ENCODE results near the gene GRIK4. TPM values are rescaled to one million over a fixed set of nuclear protein-coding genes. Genes with fewer than 3 reads are reported as not detected.

Gene GRIK4
- total and polyA plus RNA-seq, 4 donors, result 0.05 to 0.25 (median 0.06) TPM; not detected in 1

GRCh38 chr11:120974965-120975364 lies 463.4 kb downstream of the GRIK4 start:
- TF ChIP-seq NR2F2 (IDR thresholded peaks at IDR 0.05), result no peak
- no peak for TF ChIP-seq MAX (IDR thresholded peaks at IDR 0.05)
- TF ChIP-seq YY1 (IDR thresholded peaks at IDR 0.05), result no peak
- no peak for TF ChIP-seq HNF4A (conservative IDR thresholded peaks at IDR 0.05)
- TF ChIP-seq REST (IDR thresholded peaks at IDR 0.05), result no peak
- TF ChIP-seq EGR1 (IDR thresholded peaks at IDR 0.05; ENCODE audit: low read depth in 2 of 2), result no peak
- TF ChIP-seq CTCF (IDR thresholded peaks at IDR 0.05; ENCODE audit: low read depth, low read length, missing input control), result no peak
- TF ChIP-seq JUND (IDR thresholded peaks at IDR 0.05), result no peak
- no peak for TF ChIP-seq FOXA2 (IDR thresholded peaks at IDR 0.05)
- Histone ChIP-seq H3K27ac (ENCODE audit: low read depth in 1 of 2, low read length in 2 of 2) (no peak overlapping the region), H3K4me1 (ENCODE audit: control insufficient read depth in 4 of 4, insufficient read depth in 4 of 4, low read length in 3 of 4) (no peaks in the 10 kb centered on the region), H3K4me3 (ENCODE audit: low read depth in 1 of 3, low read length in 3 of 3) (no peak overlapping the region), H3K27me3 (ENCODE audit: control insufficient read depth in 4 of 4, insufficient read depth in 4 of 4, low read length in 3 of 4) (no peaks in the 10 kb centered on the region), H3K9me3 (ENCODE audit: control insufficient read depth in 4 of 4, low read length in 3 of 4) (no peaks in the 10 kb centered on the region), H3K36me3 (ENCODE audit: control insufficient read depth in 4 of 4, insufficient read depth in 3 of 4, low read depth in 1 of 4, low read length in 3 of 4) (no peaks in the 10 kb centered on the region), H3K9ac (ENCODE audit: low read depth in 1 of 2, low read length in 2 of 2) (no peak overlapping the region)
- no peak for DNase-seq (ENCODE audit: low spot score)
- 38% methylated on average over 4 of the region's 4 CpGs for WGBS

- 84% methylated on average over 10 of the region's 10 CpGs for WGBS
- Histone ChIP-seq H3K27ac (ENCODE audit: low read depth in 1 of 2, low read length in 2 of 2) (no peak overlapping the region), H3K27me3 (ENCODE audit: control insufficient read depth in 4 of 4, insufficient read depth in 4 of 4, low read length in 3 of 4) (no peaks in the 10 kb centered on the region), H3K4me1 (ENCODE audit: control insufficient read depth in 4 of 4, insufficient read depth in 4 of 4, low read length in 3 of 4) (no peaks in the 10 kb centered on the region), H3K9me3 (ENCODE audit: control insufficient read depth in 4 of 4, low read length in 3 of 4) (no peaks in the 10 kb centered on the region), H3K36me3 (ENCODE audit: control insufficient read depth in 4 of 4, insufficient read depth in 3 of 4, low read depth in 1 of 4, low read length in 3 of 4) (no peaks in the 10 kb centered on the region), H3K4me3 (ENCODE audit: low read depth in 1 of 3, low read length in 3 of 3) (no peak overlapping the region), H3K9ac (ENCODE audit: low read depth in 1 of 2, low read length in 2 of 2) (no peak overlapping the region)
- TF ChIP-seq NR2F2 (IDR thresholded peaks at IDR 0.05), result no peak
- TF ChIP-seq ATF3 (IDR thresholded peaks at IDR 0.05), result no peak
- TF ChIP-seq CTCF (IDR thresholded peaks at IDR 0.05; ENCODE audit: low read depth, low read length, missing input control), result no peak
- TF ChIP-seq REST (IDR thresholded peaks at IDR 0.05), result no peak
- no peak for TF ChIP-seq TAF1 (conservative IDR thresholded peaks at IDR 0.05)
- no peak for DNase-seq (ENCODE audit: low spot score)
Measured at GRCh38 chr11:120977266-120978137, 466.0 kb downstream of the GRIK4 start.

Data from liver (tissue), 9 donors.